Fibroblast of mammary gland (primary cell): ENCODE results near the gene NUBP1.
A peak's percentile ranks its signal among the peaks of the same experiment; 100 is the strongest.

Experiments
- DNase-seq: peaks from one replicate; pipeline ENCODE4 v3.0.0-alpha.2; 2010; ENCODE audit warnings: low read depth
- H3K4me3 ChIP-seq: 2 replicates; pipeline ENCODE4 v1.5.1; 2011; ENCODE audit warnings: low read depth, mild to moderate bottlenecking, low read length, moderate library complexity; ENCODE audit not compliant: control insufficient read depth
- TF ChIP-seq, protein P1 (sequence below): conservative IDR thresholded peaks from 2 replicates; pipeline ENCODE4 v1.5.1; 2011; ENCODE audit warnings: low read depth, low read length, inconsistent platforms; ENCODE audit not compliant: control insufficient read depth, insufficient read depth

Gene NUBP1

DNA sequence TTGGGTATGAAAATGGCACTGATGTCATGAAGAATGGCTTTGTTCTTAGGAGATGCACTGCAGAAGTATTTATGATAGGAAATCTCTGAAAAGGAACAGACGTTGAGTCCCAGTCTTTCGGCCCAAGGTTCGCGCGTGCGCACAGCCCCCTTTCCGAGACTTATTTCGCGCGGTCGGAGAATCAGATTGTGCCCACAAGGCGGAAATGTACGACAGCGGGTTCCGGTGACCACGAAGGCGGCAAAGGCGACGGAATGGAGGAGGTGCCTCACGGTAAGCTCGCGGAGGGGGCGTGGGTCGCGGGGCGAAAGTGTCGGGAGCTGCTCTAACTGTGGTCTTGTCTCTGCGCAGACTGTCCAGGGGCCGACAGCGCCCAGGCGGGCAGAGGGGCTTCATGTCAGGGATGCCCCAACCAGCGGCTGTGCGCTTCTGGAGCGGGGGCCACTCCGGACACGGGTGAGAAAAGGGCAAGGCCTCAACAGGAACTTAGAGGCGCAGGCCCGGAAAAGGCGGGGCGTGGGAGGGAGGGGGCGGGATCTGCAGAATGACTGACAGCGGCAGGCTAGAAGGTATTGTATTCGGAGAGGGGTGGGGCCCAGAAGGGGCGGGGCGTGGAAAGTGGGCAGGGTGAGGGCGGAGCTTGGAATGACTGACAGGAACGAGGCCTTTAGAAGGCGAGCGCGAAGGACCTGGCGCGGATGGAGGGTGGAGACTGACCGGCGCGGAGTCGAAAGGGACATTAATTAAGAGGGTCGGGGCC, at the start of gene NUBP1:
Gene NUBP1, plus strand, starts transcription at position 233 of the 760 bp plus-strand sequence. Its CDS starts 22 bp downstream, at position 255.
- TF ChIP-seq, protein P1, sequence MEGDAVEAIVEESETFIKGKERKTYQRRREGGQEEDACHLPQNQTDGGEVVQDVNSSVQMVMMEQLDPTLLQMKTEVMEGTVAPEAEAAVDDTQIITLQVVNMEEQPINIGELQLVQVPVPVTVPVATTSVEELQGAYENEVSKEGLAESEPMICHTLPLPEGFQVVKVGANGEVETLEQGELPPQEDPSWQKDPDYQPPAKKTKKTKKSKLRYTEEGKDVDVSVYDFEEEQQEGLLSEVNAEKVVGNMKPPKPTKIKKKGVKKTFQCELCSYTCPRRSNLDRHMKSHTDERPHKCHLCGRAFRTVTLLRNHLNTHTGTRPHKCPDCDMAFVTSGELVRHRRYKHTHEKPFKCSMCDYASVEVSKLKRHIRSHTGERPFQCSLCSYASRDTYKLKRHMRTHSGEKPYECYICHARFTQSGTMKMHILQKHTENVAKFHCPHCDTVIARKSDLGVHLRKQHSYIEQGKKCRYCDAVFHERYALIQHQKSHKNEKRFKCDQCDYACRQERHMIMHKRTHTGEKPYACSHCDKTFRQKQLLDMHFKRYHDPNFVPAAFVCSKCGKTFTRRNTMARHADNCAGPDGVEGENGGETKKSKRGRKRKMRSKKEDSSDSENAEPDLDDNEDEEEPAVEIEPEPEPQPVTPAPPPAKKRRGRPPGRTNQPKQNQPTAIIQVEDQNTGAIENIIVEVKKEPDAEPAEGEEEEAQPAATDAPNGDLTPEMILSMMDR = no peak
- H3K4me3 ChIP-seq = peak within 1 kb of the TSS; percentile 71
- peak; percentile 97 for DNase-seq

DNA sequence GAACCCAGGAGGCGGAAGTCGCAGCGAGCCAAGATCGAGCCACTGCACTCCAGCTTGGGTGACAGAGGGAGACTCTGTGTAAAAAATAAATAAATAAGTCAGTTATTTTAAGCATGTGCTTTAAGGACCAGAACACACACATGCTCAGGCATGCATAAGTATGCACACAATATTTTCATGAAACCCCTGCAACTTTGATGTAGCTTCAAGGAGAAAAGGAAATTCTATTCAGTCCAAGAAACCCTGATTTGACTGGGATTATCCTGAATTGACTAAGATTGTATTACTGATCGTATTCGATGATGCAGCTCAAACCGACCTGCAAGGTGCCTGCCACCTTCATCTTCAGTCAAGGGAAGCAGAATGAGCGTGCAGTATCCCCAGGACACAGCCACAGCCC, 49.8 kb upstream of the NUBP1 start:
- no peak for DNase-seq
- no peak overlapping the region for H3K4me3 ChIP-seq
- TF ChIP-seq, protein P1 = no peak

DNA sequence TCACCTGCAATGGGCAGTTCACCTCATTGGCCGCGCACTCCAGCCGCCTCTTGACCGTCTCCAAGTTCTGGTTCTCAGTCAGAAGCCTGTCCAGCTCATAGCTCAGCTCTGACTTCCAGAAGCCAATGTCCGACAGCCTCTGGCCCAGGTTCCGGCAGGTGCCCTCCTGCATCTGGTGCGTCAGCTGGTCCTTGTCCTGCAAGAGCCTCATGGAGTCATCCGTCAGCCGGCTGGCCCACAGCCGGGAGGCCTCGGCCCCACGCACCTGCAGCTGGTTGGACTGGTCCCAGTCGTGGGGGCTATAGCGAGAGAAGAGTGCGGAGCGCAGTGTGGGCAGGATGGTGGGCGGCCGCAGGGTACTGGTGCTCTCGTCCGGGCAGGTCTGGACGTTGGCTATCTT, 49.3 kb upstream of the NUBP1 start:
- TF ChIP-seq, protein P1 = no peak
- no peak overlapping the region for H3K4me3 ChIP-seq
- no peak for DNase-seq

DNA sequence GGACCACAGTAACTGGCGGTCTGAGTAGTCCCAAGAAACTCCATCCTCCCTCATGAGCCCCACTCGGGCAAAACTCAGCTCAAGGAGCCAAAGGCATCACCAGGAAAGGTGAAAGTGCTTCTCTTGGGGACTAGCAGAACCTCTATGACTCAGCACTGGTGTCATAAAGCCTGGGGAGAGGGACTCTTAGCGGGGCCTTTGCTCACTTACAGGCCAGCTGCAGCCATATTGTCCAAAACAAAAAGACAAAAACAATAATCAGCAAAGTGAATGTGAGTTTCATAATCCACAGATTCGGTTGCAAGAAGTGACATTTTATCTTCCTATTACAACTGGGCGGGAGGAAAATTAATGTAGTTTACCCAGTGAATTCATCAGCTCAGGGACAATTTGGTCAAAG, 48.8 kb upstream of the NUBP1 start, which contains the start of gene TEKT5:
Gene TEKT5, minus strand, starts transcription at position 101 of the 400 bp plus-strand sequence. Its CDS starts 57 bp downstream, at position 44.
- no peak within 1 kb of the TSS for H3K4me3 ChIP-seq
- DNase-seq = no peak
- TF ChIP-seq, protein P1 = no peak

DNA sequence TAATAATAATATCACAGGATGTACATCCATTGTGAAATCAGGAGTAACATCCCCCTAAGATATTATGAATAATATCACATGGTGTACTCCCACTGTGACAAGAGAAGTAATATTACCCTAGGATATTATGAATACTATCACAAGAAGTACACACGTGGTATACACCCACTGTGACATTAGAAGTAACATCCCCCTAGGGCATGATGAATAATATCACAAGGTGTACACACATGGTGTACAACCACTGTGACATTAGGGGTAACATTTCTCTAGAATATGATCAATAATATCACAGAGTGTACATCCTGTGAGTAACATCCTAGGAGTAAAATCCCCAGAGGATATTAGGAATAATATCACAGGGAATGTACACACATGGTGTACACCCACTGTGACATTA, 43.9 kb upstream of the NUBP1 start:
- no peak for DNase-seq
- TF ChIP-seq, protein P1 = no peak
- no peak overlapping the region for H3K4me3 ChIP-seq

DNA sequence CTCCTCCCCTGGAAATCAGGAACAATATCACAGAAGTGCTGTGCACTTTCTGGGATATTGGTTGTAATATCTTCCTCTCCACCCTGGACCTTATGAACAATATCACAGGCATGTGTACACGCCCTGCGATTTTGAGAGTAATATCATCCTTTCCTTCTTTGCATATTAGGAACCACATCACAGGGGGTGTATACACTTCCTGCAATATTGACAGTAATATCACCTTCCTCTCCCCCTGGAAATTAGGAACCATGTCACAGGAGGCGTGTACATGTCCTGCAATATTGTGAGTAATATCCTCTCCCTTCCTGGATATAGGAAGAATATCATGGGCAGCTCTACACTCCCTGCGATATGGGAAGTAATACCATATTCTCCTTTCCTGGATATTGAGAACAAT, 34.7 kb upstream of the NUBP1 start:
- H3K4me3 ChIP-seq = no peak overlapping the region
- TF ChIP-seq, protein P1 = no peak
- no peak for DNase-seq
